Astrocyte of the cerebellum (primary cell): ENCODE results near the gene MAPKAPK2.
A peak's percentile ranks its signal among the peaks of the same experiment; 100 is the strongest.

Source experiments
- DNase-seq: peaks from one replicate; pipeline ENCODE4 v3.0.0-alpha.2; 2011; ENCODE audit warnings: low read depth
- H3K4me3 ChIP-seq: 2 replicates; pipeline ENCODE4 v1.5.1; 2011; ENCODE audit warnings: mild to moderate bottlenecking, low read depth, low read length, moderate library complexity
- in situ Hi-C: cut with HindIII; loops from 2 replicates; pipeline ENCODE4 v1.10.0; 2017; ENCODE audit warnings: low sequenced_read_pairs
- TF ChIP-seq, protein P1 (sequence below): IDR thresholded peaks from 2 replicates; pipeline ENCODE4 v1.5.1; 2012; ENCODE audit warnings: low read length, low read depth, moderate library complexity, mild to moderate bottlenecking; ENCODE audit errors: missing control alignments

MAPKAPK2 gene

DNA sequence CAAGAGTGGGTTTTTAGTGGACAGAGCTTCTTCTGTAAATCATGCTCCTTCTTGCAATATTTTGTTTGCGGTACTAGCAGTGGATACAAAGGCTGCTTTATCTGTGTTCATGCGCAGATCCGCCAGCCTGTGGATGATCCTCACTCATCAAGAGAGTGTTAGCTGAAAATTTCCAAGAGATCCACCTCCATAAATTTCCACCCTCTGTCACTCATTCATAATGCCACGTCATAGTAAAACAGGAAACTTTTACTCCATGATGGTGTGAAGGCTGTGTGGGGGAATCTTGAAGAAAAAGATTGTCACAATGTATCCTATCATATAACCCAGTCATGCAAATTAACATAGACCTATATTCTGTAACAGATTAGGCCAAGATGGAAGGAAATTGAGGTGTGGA, 4.4 kb upstream of the MAPKAPK2 start:
- DNase-seq: no peak
- no peak overlapping the region for H3K4me3 ChIP-seq
- TF ChIP-seq, protein P1, sequence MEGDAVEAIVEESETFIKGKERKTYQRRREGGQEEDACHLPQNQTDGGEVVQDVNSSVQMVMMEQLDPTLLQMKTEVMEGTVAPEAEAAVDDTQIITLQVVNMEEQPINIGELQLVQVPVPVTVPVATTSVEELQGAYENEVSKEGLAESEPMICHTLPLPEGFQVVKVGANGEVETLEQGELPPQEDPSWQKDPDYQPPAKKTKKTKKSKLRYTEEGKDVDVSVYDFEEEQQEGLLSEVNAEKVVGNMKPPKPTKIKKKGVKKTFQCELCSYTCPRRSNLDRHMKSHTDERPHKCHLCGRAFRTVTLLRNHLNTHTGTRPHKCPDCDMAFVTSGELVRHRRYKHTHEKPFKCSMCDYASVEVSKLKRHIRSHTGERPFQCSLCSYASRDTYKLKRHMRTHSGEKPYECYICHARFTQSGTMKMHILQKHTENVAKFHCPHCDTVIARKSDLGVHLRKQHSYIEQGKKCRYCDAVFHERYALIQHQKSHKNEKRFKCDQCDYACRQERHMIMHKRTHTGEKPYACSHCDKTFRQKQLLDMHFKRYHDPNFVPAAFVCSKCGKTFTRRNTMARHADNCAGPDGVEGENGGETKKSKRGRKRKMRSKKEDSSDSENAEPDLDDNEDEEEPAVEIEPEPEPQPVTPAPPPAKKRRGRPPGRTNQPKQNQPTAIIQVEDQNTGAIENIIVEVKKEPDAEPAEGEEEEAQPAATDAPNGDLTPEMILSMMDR: no peak
- in situ Hi-C loops: no loop called here

DNA sequence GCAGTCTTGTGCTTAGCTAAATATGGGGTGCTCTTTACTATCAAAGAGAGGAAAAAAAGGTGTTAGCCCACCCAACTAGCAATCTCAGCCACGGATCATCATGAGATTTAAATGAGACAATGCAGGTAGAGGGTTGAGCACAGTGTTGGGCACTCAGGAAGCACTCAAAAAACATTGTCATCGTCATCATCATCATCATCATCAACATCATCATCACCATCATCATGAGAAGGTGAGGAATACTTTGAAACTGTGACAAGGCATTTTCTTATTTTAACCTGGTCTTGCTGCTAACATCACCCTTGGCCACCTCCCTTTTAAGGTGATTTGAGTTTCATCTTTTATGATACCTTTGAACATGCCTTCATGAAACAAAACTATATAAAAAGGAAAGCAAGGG, 3.3 kb upstream of the MAPKAPK2 start:
- TF ChIP-seq, protein P1: no peak
- in situ Hi-C loops: no loop called here

DNA sequence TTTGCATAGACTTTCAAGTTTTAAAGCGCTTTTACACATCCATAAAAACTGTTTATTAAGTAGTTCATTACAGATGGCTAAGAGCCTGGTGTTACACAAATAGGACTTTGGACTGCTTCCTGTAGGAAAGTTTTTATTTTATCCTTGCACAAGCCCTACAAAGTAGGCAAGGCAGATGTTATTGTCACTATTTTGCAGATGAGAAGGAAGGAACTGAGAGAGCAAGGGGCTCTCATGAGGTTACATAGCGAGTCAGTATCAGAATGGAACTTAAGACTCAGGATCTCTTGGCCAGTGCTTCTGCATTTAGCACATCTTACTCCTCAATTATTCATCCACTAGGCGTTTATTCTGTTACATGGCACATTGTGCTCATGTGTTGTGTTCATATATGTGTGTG, 2.6 kb upstream of the MAPKAPK2 start:
- in situ Hi-C loops: no loop called here
- TF ChIP-seq, protein P1: no peak
- no peak overlapping the region for H3K4me3 ChIP-seq
- no peak for DNase-seq

More for the DNA sequence above, 3.3 kb upstream of the MAPKAPK2 start:
- DNase-seq: no peak
- H3K4me3 ChIP-seq: no peak overlapping the region

DNA sequence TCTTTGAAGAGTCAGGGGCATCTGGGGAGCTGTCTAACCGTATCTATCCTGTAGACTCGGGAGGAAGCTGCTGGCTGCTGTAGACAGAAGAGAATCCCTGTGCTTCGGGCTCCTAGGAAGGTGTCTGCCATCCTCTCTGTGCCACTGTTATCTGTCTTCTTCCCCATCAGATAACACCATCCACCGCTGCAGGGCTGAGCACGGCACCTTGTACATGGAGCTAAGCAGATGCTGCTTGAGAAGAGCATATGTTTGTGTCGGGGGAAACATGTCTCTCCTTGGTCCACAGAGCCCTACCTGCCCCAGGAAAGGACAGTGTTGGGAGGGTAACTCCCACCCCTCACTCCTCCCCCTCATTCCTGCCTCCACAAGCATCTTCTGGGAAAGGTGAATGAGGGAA, 1.4 kb upstream of the MAPKAPK2 start:
- in situ Hi-C loops: no loop called here
- DNase-seq: no peak
- TF ChIP-seq, protein P1: no peak
- H3K4me3 ChIP-seq: no peak overlapping the region

DNA sequence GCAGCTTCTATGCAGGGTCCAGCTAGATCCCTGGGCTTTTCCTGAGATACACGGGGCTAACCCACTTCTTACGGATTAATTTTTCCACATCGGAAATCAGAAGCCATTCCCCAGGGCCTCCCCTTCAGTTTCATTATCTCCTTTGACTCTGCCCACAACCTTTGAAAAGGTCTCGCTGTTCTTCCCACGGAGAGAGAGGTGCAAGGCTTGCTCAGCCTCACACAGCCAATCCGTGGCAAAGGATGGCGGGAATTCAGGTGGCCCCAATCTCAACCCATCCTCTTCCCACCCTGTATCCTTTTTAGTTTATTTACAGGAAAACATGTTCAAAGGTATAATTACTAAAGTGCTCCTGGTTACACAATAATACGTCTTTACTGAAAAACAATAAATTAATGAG, 702 bp upstream of the MAPKAPK2 start:
- no peak for DNase-seq
- peak overlapping the region; percentile 62 for H3K4me3 ChIP-seq
- in situ Hi-C loops: no loop called here
- TF ChIP-seq, protein P1: no peak

DNA sequence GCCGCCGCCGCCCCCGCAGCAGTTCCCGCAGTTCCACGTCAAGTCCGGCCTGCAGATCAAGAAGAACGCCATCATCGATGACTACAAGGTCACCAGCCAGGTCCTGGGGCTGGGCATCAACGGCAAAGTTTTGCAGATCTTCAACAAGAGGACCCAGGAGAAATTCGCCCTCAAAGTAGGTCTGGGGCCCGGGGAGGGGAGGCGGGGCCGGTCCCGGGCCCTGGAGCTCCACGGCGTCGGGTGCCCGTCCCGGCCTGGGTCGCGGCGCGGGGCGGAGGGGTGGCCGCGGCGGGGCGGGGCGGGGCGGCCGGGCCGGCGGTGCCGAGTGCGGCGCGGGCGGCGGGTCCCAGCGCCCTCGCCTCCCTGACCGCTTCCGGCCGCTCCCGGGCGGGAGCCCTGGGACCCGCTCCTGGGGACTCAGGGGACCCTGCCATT, 646 bp downstream of the MAPKAPK2 start:
- DNase-seq: no peak
- in situ Hi-C loops: no loop called here
- TF ChIP-seq, protein P1: no peak

DNA sequence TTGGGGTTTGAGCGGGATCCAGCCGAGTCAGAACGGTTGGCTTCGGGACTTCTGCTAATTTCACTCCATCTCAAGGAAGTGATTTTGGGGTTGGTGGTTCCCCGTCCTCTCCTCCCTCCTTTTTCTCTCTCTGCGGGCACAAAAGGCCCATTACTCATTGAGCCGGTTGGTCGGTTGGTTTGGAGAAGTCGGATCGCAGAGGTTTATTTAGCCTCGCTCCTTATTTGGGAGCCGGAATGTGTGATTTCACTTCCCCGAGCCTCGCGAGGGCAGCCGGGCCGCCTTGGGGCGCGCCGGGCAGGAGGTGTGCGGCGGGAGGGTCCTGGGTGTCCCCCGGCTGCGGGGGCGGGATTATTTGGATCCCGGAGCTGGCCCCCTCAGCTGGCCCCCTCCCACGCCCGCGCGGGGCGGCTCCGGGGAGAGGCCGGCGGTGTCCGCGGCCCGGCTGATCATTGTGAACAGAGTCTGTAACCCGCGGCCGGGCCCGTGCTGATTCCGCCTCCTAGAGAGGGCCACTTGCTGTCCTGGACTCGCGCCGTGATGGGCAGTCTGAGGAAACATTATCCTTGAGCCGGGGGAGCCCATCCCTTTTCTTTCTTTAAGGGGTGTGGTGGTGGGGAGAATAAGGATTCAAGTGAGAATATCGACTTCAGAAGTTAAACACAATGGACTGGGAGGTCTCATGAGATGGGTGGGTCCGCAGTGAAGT, 1.2 kb downstream of the MAPKAPK2 start:
- no peak for DNase-seq
- in situ Hi-C loops: no loop called here
- TF ChIP-seq, protein P1: no peak

More for the DNA sequence above, 646 bp downstream of the MAPKAPK2 start:
- H3K4me3 ChIP-seq: peak overlapping the region; percentile 62

More for the DNA sequence above, 1.2 kb downstream of the MAPKAPK2 start:
- peak overlapping the region; percentile 62 for H3K4me3 ChIP-seq
